Karpas-422 (cell line): Measurements from ENCODE around the gene C2CD4D. TPM values are rescaled to one million over a fixed set of nuclear protein-coding genes. Genes with fewer than 3 reads are reported as not detected.

Experiments
- DNase-seq: peaks from one replicate; pipeline ENCODE4 v3.0.0-alpha.2; 2015
- H2AFZ ChIP-seq: fragments of 200-600 bp; sonication (generic); 2 replicates; pipeline ENCODE4 v1.6.1; 2014; ENCODE audit warnings: antibody characterized with exemption, low read length, mixed read lengths
- H3K27ac ChIP-seq: fragments of 200-600 bp; sonication (generic); 2 replicates; pipeline ENCODE4 v1.5.1; 2014; ENCODE audit warnings: mild to moderate bottlenecking, low read length, moderate library complexity
- H3K27me3 ChIP-seq: fragments of 200-600 bp; sonication (generic); 2 replicates; pipeline ENCODE4 v1.6.1; 2014; ENCODE audit warnings: low read length, mixed read lengths
- H3K36me3 ChIP-seq: fragments of 200-600 bp; sonication (generic); 2 replicates; pipeline ENCODE4 v1.6.1; 2014; ENCODE audit warnings: low read length, mixed read lengths; ENCODE audit not compliant: insufficient read depth
- H3K4me1 ChIP-seq: fragments of 200-600 bp; sonication (generic); 2 replicates; pipeline ENCODE4 v1.6.1; 2014; ENCODE audit warnings: mild to moderate bottlenecking, low read length, mixed read lengths
- H3K4me2 ChIP-seq: fragments of 200-600 bp; sonication (generic); 2 replicates; pipeline ENCODE4 v1.6.1; 2014; ENCODE audit warnings: low read length, low read depth, mild to moderate bottlenecking; ENCODE audit not compliant: poor library complexity, severe bottlenecking
- H3K4me3 ChIP-seq: fragments of 200-600 bp; sonication (generic); 2 replicates; pipeline ENCODE4 v1.5.1; 2014; ENCODE audit warnings: mild to moderate bottlenecking, antibody characterized with exemption, low read length, mixed read lengths
- H3K79me2 ChIP-seq: fragments of 200-600 bp; sonication (generic); 2 replicates; pipeline ENCODE4 v1.6.1; 2014; ENCODE audit warnings: mild to moderate bottlenecking, low read length, mixed read lengths
- H3K9ac ChIP-seq: fragments of 200-600 bp; sonication (generic); 2 replicates; pipeline ENCODE4 v1.6.0; 2014; ENCODE audit warnings: low read length
- H3K9me2 ChIP-seq: fragments of 200-600 bp; sonication (generic), shearing (Covaris generic); replicated peaks from 2 replicates; pipeline ENCODE4 v1.6.0; 2014; ENCODE audit warnings: mild to moderate bottlenecking, low read length, moderate library complexity; ENCODE audit not compliant: insufficient read depth
- H3K9me3 ChIP-seq: fragments of 300-700, 200-600 bp; sonication (generic); 2 replicates; pipeline ENCODE4 v1.6.1; 2014; ENCODE audit warnings: low read length, mixed read lengths
- H4K20me1 ChIP-seq: fragments of 200-600 bp; sonication (generic); 2 replicates; pipeline ENCODE4 v1.6.1; 2014; ENCODE audit warnings: mild to moderate bottlenecking, antibody characterized with exemption, low read length, low read depth; ENCODE audit not compliant: insufficient read depth
- total RNA-seq: library from RNA; depleted of rRNA; stranded (reverse); fragments of >200 nt; shearing (Covaris generic); gene quantifications from 2 replicates; pipeline ENCODE4 v1.2.3, GENCODE V29; 2014; ENCODE audit warnings: low replicate concordance

The C2CD4D gene
- total RNA-seq, 1 experiment from 2014 or later: not detected

- H3K9ac ChIP-seq: no peak overlapping the region
- H3K9me3 ChIP-seq: no peaks in the 10 kb centered on the region
- no peaks in the 10 kb centered on the region for H3K79me2 ChIP-seq
- H3K36me3 ChIP-seq: no peaks in the 10 kb centered on the region
- H4K20me1 ChIP-seq: no peaks in the 10 kb centered on the region
- no peak overlapping the region for H3K4me3 ChIP-seq
- H3K4me2 ChIP-seq: no peak overlapping the region
- no peak overlapping the region for H2AFZ ChIP-seq
- no peaks in the 10 kb centered on the region for H3K9me2 ChIP-seq
- no peak overlapping the region for H3K27ac ChIP-seq
- no peak for DNase-seq
- no peaks in the 10 kb centered on the region for H3K27me3 ChIP-seq
- peaks cover 11% of the 10 kb centered on the region for H3K4me1 ChIP-seq
These were observed 37.2 kb downstream of the C2CD4D start for GRCh38 chr1:151802372-151802771.

GRCh38 chr1:151801846-151802245, 37.8 kb downstream of the C2CD4D start:
- H3K9ac ChIP-seq: no peak overlapping the region
- H2AFZ ChIP-seq: no peak overlapping the region
- no peaks in the 10 kb centered on the region for H3K36me3 ChIP-seq
- H3K4me3 ChIP-seq: no peak overlapping the region
- H3K79me2 ChIP-seq: no peaks in the 10 kb centered on the region
- H3K9me2 ChIP-seq: no peaks in the 10 kb centered on the region
- H3K4me1 ChIP-seq: peaks cover 11% of the 10 kb centered on the region
- H3K27me3 ChIP-seq: no peaks in the 10 kb centered on the region
- no peak for DNase-seq
- H3K27ac ChIP-seq: no peak overlapping the region
- no peaks in the 10 kb centered on the region for H3K9me3 ChIP-seq
- H3K4me2 ChIP-seq: no peak overlapping the region
- no peaks in the 10 kb centered on the region for H4K20me1 ChIP-seq

- Histone ChIP-seq H3K79me2 (no peaks in the 10 kb centered on the region), H3K9ac (no peak overlapping the region), H2AFZ (no peak overlapping the region), H3K9me2 (no peaks in the 10 kb centered on the region), H3K4me1 (peaks cover 11% of the 10 kb centered on the region), H3K4me2 (no peak overlapping the region), H3K4me3 (no peak overlapping the region), H3K27ac (no peak overlapping the region), H4K20me1 (no peaks in the 10 kb centered on the region), H3K36me3 (no peaks in the 10 kb centered on the region), H3K9me3 (no peaks in the 10 kb centered on the region), H3K27me3 (no peaks in the 10 kb centered on the region)
- no peak for DNase-seq
These were observed 38.3 kb downstream of the C2CD4D start for GRCh38 chr1:151801310-151801820.

- Histone ChIP-seq H3K27ac (no peak overlapping the region), H3K36me3 (no peaks in the 10 kb centered on the region), H4K20me1 (no peaks in the 10 kb centered on the region), H3K9ac (no peak overlapping the region), H3K4me1 (peaks cover 11% of the 10 kb centered on the region), H2AFZ (no peak overlapping the region), H3K9me2 (no peaks in the 10 kb centered on the region), H3K27me3 (no peaks in the 10 kb centered on the region), H3K9me3 (no peaks in the 10 kb centered on the region), H3K4me3 (no peak overlapping the region), H3K4me2 (no peak overlapping the region), H3K79me2 (no peaks in the 10 kb centered on the region)
- no peak for DNase-seq
These were observed 38.8 kb downstream of the C2CD4D start for GRCh38 chr1:151800830-151801229.

- Histone ChIP-seq H3K9me3 (no peaks in the 10 kb centered on the region), H3K27ac (no peak overlapping the region), H3K4me2 (no peak overlapping the region), H3K36me3 (no peaks in the 10 kb centered on the region), H2AFZ (no peak overlapping the region), H3K4me1 (peaks cover 3% of the 10 kb centered on the region), H3K79me2 (no peaks in the 10 kb centered on the region), H3K27me3 (no peaks in the 10 kb centered on the region), H3K9me2 (no peaks in the 10 kb centered on the region), H3K9ac (no peak overlapping the region), H4K20me1 (no peaks in the 10 kb centered on the region), H3K4me3 (no peak overlapping the region)
- DNase-seq: no peak
These were observed 40.2 kb downstream of the C2CD4D start for GRCh38 chr1:151799179-151800022.

- DNase-seq: no peak
- H3K9ac ChIP-seq: no peak overlapping the region
- no peak overlapping the region for H2AFZ ChIP-seq
- no peaks in the 10 kb centered on the region for H4K20me1 ChIP-seq
- H3K9me3 ChIP-seq: no peaks in the 10 kb centered on the region
- no peaks in the 10 kb centered on the region for H3K36me3 ChIP-seq
- H3K4me3 ChIP-seq: no peak overlapping the region
- H3K9me2 ChIP-seq: no peaks in the 10 kb centered on the region
- no peaks in the 10 kb centered on the region for H3K27me3 ChIP-seq
- H3K79me2 ChIP-seq: no peaks in the 10 kb centered on the region
- no peaks in the 10 kb centered on the region for H3K4me1 ChIP-seq
- H3K4me2 ChIP-seq: no peak overlapping the region
- no peak overlapping the region for H3K27ac ChIP-seq
These were observed 41.0 kb downstream of the C2CD4D start for GRCh38 chr1:151798571-151798970.

GRCh38 chr1:151790940-151791651, 48.5 kb downstream of the C2CD4D start:
- H3K4me3 ChIP-seq: peak overlapping the region; percentile 56
- H3K79me2 ChIP-seq: no peaks in the 10 kb centered on the region
- no peaks in the 10 kb centered on the region for H3K27me3 ChIP-seq
- no peaks in the 10 kb centered on the region for H3K36me3 ChIP-seq
- DNase-seq: no peak
- no peak overlapping the region for H2AFZ ChIP-seq
- no peaks in the 10 kb centered on the region for H4K20me1 ChIP-seq
- H3K9me2 ChIP-seq: no peaks in the 10 kb centered on the region
- peaks cover 16% of the 10 kb centered on the region for H3K4me1 ChIP-seq
- H3K9ac ChIP-seq: peak overlapping the region; percentile 32
- no peaks in the 10 kb centered on the region for H3K9me3 ChIP-seq
- H3K4me2 ChIP-seq: peak overlapping the region; percentile 56
- H3K27ac ChIP-seq: no peak overlapping the region
